ENCODE results near the gene CEMIP. TPM values are rescaled to one million over a fixed set of nuclear protein-coding genes. Genes with fewer than 3 reads are reported as not detected.

Gene CEMIP
- total and polyA plus RNA-seq, 2 of the 4 experiments (the other 2 are of a cell fraction): 63.8 to 78.0 TPM

GRCh38 chr15:80776420-80777045 lies 2.6 kb upstream of the CEMIP start:
- BruUV-seq (replicated peaks): no TSS peak
- intact Hi-C loops (cut with micrococcal nuclease) (loop anchor here (1.0 to 10.0 kb wide), 5 partner anchors 80 to 462 kb away; no protein-coding TSS in a partner anchor), dilution Hi-C loops (cut with HindIII; ENCODE audit: low sequenced_read_pairs, unreplicated experiment) (no loop called here), in situ Hi-C loops (cut with MboI; ENCODE audit: low sequenced_read_pairs) (loop anchor here (5.0 kb wide), 3 partner anchors 196 to 319 kb away; no protein-coding TSS in a partner anchor)
- H2AK5ac ChIP-seq (ENCODE audit: low read depth, low read length): peak overlapping the region; percentile 78
- peak overlapping the region; percentile 76 for H4K91ac ChIP-seq (ENCODE audit: insufficient read depth, low read depth, low read length)
- H2AK9ac ChIP-seq (replicated peaks; ENCODE audit: low read depth, low read length, poor library complexity): no peak overlapping the region
- ATAC-seq (ENCODE audit: low read depth): peak; percentile 4; the same call in 1 of the 2 replicates
- peaks cover 20% of the 10 kb centered on the region for H4K20me1 ChIP-seq (ENCODE audit: insufficient read depth, low read length)
- no peak overlapping the region for H3K4me3 ChIP-seq (ENCODE audit: insufficient read depth, low read depth, low read length)
- H2AFZ ChIP-seq (replicated peaks; ENCODE audit: low read length, poor library complexity): peak overlapping the region; percentile 82
- ChIA-PET POLR2A (ENCODE audit: unreplicated experiment) (interaction anchor here (0.6 to 1.1 kb wide), 3 partner anchors 114 to 321 kb away, joined by 3 to 5 read pairs (median 3); no protein-coding TSS in a partner anchor), CTCF (interaction anchor here (0.6 to 3.6 kb wide), 22 partner anchors 9 to 474 kb away, joined by 3 to 50 read pairs (median 4); partner anchors contain the start of gene ABHD17C)
- H3K9me1 ChIP-seq (ENCODE audit: insufficient read depth, low read length): no peaks in the 10 kb centered on the region
- peak overlapping the region; percentile 72 for H3K18ac ChIP-seq (ENCODE audit: low read depth, low read length)
- no peaks in the 10 kb centered on the region for H3K27me3 ChIP-seq (ENCODE audit: control insufficient read depth, insufficient read depth, low read length)
- peak overlapping the region; percentile 90 for H2BK120ac ChIP-seq (ENCODE audit: low read depth, low read length)
- peak; percentile 87 for DNase-seq
- H2BK5ac ChIP-seq (ENCODE audit: low read depth, low read length, poor library complexity, severe bottlenecking): peak overlapping the region; percentile 85
- peak overlapping the region; percentile 81; the same call in 1 of the 2 replicates for H3K14ac ChIP-seq (replicated peaks; ENCODE audit: low read depth, low read length)
- peaks cover 9 to 22% of the 10 kb centered on the region in 2 experiments; a peak in 3 of 4 replicates for H3K79me1 ChIP-seq (ENCODE audit: low read depth in 1 of 2, low read length in 2 of 2)
- H3K9me3 ChIP-seq (ENCODE audit: control insufficient read depth, insufficient read depth, low read length): no peaks in the 10 kb centered on the region
- peak overlapping the region; percentile 35 to 69; a peak in 3 of 4 replicates for H4K8ac ChIP-seq (ENCODE audit: low read depth in 2 of 2, low read length in 2 of 2)
- H2BK15ac ChIP-seq (ENCODE audit: low read depth, low read length): peak overlapping the region; percentile 79; the same call in 2 of the 3 replicates
- H3K36me3 ChIP-seq (ENCODE audit: control insufficient read depth, insufficient read depth, low read length): peaks cover 6% of the 10 kb centered on the region; the same call in 1 of the 2 replicates
- H3K27ac ChIP-seq (ENCODE audit: insufficient read depth, low read length): peak overlapping the region; percentile 19; the same call in 1 of the 2 replicates
- peak overlapping the region; percentile 90 for H2BK20ac ChIP-seq (ENCODE audit: low read depth, low read length)
- H4K5ac ChIP-seq (ENCODE audit: low read depth, low read length): peak overlapping the region; percentile 55; the same call in 1 of the 2 replicates
- peak overlapping the region; percentile 36; the same call in 1 of the 2 replicates for H3K9ac ChIP-seq (ENCODE audit: low read depth, low read length)
- H3K4me1 ChIP-seq (ENCODE audit: control insufficient read depth, insufficient read depth, low read length): peaks cover 20% of the 10 kb centered on the region
- WGBS, 2 experiments (ENCODE audit: extremely low coverage in 2 of 2, insufficient read length in 1 of 2): no CpG with 5 or more reads among the region's 5 CpGs
- no peak overlapping the region for H3K56ac ChIP-seq (ENCODE audit: extremely low read depth, insufficient read depth, low read length)
- peak overlapping the region; percentile 71 for H3K4ac ChIP-seq (ENCODE audit: low read depth, low read length)
- H3K4me2 ChIP-seq (ENCODE audit: low read depth, low read length): 0 out of 2 replicates have a peak overlapping the region, but pooled peaks have one; percentile 32
- H3K23ac ChIP-seq (ENCODE audit: low read depth, low read length): no peak overlapping the region; the same call in 1 of the 2 replicates
- TF ChIP-seq, protein P1, sequence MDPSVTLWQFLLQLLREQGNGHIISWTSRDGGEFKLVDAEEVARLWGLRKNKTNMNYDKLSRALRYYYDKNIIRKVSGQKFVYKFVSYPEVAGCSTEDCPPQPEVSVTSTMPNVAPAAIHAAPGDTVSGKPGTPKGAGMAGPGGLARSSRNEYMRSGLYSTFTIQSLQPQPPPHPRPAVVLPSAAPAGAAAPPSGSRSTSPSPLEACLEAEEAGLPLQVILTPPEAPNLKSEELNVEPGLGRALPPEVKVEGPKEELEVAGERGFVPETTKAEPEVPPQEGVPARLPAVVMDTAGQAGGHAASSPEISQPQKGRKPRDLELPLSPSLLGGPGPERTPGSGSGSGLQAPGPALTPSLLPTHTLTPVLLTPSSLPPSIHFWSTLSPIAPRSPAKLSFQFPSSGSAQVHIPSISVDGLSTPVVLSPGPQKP (IDR thresholded peaks at IDR 0.05; ENCODE audit: borderline replicate concordance, low read depth, low read length): no peak
- TF ChIP-seq SMC3 (IDR thresholded peaks at IDR 0.05; ENCODE audit: low read depth, low read length): peak; percentile 92
- no peak; the same call in 1 of the 2 replicates for TF ChIP-seq MXI1 (IDR thresholded peaks at IDR 0.05; ENCODE audit: borderline replicate concordance, low read depth, low read length)
- TF ChIP-seq POLR2A (IDR thresholded peaks at IDR 0.05; ENCODE audit: low read depth, low read length): no peak
- no peak for TF ChIP-seq NFE2L2 (IDR thresholded peaks at IDR 0.05; ENCODE audit: low read depth, low read length)
- TF ChIP-seq FOS (IDR thresholded peaks at IDR 0.05; ENCODE audit: low read depth, low read length): no peak
- no peak for TF ChIP-seq RFX5 (IDR thresholded peaks at IDR 0.05; ENCODE audit: low read depth, low read length)
- no peak for TF ChIP-seq BHLHE40 (IDR thresholded peaks at IDR 0.05; ENCODE audit: low read depth, low read length)
- TF ChIP-seq MAFK (IDR thresholded peaks at IDR 0.05; ENCODE audit: low read depth, low read length): no peak
- TF ChIP-seq RCOR1 (IDR thresholded peaks at IDR 0.05; ENCODE audit: insufficient replicate concordance, low read length): no peak
- no peak for TF ChIP-seq CEBPB (IDR thresholded peaks at IDR 0.05; ENCODE audit: low read depth, low read length)
- peak; percentile 91 for TF ChIP-seq RAD21 (IDR thresholded peaks at IDR 0.05; ENCODE audit: low read length)
- TF ChIP-seq CHD1 (IDR thresholded peaks at IDR 0.05; ENCODE audit: low read depth, low read length): no peak
- TF ChIP-seq, protein P2, sequence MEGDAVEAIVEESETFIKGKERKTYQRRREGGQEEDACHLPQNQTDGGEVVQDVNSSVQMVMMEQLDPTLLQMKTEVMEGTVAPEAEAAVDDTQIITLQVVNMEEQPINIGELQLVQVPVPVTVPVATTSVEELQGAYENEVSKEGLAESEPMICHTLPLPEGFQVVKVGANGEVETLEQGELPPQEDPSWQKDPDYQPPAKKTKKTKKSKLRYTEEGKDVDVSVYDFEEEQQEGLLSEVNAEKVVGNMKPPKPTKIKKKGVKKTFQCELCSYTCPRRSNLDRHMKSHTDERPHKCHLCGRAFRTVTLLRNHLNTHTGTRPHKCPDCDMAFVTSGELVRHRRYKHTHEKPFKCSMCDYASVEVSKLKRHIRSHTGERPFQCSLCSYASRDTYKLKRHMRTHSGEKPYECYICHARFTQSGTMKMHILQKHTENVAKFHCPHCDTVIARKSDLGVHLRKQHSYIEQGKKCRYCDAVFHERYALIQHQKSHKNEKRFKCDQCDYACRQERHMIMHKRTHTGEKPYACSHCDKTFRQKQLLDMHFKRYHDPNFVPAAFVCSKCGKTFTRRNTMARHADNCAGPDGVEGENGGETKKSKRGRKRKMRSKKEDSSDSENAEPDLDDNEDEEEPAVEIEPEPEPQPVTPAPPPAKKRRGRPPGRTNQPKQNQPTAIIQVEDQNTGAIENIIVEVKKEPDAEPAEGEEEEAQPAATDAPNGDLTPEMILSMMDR (conservative IDR thresholded peaks at IDR 0.05; ENCODE audit: low read depth, low read length): peak; percentile 94
- no peak for TF ChIP-seq MAZ (IDR thresholded peaks at IDR 0.05; ENCODE audit: borderline replicate concordance, low read depth, low read length)

Data from IMR-90 (cell line).